GM15510 (cell line): ENCODE results near the gene TFR2.

ENCODE experiments used
- POLR2A ChIP-seq: IDR thresholded peaks from 3 replicates; pipeline ENCODE4 v1.6.1; 2011; ENCODE audit warnings: borderline replicate concordance; ENCODE audit not compliant: insufficient read length; ENCODE audit errors: extremely low read depth

Gene TFR2

DNA sequence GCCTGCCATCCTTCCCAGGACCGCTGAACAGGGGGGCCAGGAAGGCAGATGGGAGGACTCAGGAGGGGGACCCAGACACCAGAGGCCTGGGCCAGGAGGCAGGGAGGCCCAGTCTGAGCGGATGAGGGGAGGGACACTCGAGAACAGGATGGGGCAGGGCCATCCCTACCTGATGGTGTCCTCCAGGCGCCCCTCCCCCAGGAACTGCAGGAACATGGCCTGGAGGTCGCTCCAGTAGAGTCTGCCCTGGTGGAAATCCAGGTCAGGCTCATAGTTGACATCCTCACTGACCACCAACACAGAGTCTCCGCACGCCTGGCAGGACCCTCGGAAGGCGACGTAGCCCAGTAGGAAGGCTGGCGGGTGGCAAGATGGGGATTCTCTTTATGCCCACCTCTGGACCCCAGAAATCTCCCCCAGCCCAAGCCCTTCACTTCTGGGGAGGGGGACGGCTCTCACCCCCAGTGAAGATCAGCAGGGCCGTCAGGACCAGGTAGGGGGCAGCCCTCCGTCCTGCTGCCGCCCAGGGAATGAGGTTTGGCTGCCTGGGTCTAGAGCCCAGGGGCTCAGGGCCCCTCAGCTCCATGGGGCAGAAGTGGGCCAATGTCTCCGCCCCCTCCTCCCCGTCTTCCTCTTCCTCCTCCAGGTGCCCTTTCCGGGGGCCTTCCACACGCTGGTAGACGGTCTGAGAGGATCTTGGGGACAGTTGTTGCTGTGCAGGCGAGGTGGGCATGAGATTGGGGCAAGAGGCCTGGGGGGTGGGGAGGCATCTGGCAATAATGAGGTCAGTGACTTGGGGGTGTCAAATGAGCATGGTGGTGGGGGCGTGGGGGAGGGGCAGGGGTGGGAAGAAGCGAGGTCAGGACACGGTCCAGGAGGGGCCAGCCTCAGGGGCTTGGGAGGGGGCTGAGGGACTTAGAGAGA, 573 bp downstream of the TFR2 start:
- TF ChIP-seq POLR2A = no peak

DNA sequence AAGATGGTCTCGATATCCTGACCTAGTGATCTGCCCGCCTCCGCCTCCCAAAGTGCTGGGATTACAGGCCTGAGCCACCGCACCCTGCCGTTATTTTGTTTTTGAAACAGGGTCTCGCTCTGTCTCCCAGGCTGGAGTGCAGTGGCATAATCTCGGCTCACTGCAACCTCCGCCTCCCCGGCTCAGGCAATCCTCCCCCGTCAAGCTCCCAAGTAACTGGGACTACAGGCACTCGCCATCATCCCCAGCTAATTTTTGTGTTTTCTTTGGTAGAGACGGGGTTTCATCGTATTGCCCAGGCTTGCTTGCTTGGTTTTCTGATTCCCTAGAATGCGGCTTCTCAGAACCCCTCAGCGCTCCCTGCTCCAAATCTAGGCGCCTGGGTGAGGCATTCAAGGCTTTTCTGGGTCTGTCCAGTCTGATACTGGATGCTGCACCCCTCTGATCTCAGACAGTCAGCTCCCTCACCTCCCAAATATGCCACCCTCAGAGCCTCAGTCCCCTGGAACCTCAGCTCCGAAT, 1.3 kb downstream of the TFR2 start:
- TF ChIP-seq POLR2A = no peak

DNA sequence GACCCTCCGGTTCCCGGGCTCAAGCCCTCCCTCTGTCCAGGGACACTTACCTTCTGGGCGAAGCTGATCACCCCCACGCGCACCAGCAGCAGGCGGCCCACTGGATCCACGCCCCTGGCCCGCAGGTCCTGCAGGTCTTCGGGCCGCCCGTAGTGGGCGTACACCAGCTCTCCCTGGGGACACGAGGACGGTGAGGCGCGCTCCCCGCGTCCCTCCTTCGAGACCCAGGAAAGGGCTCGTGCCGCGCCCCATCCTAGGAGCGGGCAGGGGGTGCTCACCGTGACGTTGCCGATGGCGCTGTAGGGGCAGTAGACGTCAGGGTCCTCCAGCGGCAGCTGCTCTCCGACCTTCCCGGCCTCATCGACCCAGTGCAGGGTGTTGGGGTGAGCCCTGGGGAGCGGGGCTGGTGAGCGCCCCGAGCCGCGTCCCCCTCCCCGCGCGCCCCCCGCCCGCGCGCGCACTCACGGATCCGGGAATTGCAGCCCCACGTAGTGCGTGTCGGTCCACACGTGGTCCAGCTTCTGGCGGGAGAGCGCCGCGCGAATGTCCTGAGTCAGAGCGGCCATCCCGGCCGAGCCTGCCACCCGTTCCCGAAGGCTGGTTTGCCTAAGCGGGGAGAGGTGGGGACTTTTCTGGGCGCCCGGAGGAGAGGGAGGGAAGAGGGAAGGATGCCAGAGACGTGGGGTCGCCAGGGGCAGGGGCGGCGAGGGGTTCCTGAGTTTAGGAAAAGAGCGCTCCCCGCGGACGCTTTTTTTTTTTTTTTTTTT, 8.2 kb downstream of the TFR2 start:
- TF ChIP-seq POLR2A = peak; percentile 46

DNA sequence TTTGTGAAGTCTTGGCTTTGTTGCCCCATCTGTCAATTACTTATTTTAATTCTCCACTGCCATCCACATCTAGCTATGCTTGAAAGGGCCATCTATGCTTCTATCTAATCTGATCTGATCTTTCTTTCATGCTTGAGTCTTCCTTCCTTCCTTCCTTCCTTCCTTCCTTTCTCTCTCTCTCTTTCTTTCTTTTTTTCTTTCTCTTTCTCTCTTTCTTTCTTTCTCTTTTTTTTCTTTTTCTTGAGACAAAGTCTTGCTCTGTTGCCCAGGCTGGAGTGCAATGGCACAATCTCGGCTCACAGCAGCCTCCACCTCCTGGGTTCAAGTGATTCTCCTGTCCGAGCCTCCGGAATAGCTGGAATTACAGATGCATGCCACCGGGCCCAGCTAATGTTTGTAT, 11.3 kb downstream of the TFR2 start:
- no peak for TF ChIP-seq POLR2A

DNA sequence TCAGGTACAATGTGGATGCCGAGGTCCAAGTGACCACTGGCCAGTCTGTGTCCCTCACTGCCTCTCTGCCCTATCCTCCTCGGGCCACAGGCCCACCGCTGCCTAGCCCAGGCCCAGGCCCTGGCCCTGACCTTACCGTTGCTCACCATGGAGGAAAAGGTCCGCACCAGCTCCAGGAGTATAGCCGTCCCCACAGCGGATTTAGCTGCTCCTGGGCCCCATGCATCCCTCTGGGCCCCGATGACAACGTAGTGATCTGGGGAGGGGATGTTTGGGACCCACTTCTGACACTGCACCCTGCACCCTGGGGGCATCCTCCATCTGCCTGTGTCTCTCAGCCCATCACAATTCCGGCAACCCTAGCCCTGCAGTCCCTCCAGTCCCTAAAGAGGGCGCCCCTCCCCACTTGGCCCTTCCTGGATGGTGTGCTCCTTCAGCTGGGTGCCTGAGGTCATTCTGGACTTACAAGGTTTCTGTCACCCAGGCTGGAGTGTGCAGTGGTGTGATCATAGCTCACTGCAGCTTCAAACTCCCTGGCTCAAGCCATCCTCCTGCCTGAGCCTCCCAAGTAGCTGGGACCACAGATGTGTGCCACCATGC, 12.1 kb downstream of the TFR2 start:
- TF ChIP-seq POLR2A = no peak

DNA sequence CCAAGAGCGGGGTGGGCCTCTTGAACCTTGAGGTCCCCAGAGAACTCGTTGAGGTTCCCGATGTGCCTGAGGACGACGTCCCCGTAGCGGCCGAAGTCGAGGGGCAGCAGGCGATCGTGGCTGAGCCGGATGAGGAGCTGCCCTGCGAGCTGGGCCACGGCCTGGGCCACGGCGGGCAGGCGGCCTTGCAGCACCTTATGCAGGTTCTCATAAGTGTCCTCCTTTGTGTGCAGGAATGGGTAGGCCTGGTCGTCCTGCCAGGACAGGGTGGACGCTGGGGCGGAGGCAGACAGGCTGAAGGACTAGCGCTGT, 14.2 kb downstream of the TFR2 start:
- no peak for TF ChIP-seq POLR2A

DNA sequence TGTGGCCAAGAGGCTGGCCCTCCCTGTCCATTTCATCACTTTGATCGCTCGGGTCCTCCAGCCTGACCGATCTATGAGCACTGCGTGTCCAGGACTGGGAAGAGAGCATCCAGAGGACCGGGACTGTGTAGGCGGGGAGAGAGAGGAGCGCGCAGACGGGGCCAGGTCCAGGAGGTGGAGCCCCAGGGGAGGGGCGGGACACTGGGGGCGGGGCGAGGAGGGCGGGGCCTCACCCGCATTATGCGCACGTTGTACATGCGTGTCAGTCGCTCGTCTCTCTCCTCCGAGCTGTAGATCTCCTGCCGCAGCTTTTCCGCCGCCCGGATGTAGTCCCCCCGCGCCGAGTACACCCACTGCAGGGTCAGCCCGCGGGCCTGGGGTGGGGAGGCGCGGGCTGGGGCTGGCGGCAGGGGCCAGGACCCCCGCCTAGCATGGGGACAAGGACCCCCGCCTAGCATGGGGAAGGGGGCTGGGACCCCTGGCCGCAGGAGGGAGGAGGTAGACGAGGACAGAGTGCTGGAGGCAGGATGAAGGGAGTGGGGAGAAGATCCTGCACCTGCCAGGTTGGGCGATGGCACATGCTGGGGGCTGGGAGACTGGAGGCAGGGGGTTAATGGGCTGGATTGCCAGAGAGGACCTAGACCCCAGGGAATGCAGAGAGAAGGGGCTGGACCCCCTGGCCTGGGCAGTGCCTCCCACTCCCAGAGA, 14.7 kb downstream of the TFR2 start:
- TF ChIP-seq POLR2A = peak; percentile 59

DNA sequence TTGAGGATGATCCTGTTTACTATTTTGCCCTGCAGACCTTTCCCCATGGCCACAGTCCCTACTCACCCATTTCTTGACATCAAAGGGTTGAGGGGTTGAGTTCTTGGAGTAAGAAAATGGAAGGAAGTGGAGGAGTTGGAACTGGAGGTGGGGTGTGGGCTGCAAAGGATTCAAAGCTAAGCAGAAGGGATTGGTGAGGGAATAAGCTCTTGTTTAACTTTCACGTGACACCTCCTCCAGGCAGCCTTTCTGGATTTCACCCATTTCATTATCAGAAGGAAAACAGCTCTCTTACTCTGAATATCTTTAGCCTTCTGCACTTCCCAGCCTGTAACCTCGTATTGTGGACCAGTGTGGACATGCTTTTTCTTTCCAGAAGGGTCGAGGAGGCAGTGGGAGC, 15.3 kb downstream of the TFR2 start:
- TF ChIP-seq POLR2A = no peak

DNA sequence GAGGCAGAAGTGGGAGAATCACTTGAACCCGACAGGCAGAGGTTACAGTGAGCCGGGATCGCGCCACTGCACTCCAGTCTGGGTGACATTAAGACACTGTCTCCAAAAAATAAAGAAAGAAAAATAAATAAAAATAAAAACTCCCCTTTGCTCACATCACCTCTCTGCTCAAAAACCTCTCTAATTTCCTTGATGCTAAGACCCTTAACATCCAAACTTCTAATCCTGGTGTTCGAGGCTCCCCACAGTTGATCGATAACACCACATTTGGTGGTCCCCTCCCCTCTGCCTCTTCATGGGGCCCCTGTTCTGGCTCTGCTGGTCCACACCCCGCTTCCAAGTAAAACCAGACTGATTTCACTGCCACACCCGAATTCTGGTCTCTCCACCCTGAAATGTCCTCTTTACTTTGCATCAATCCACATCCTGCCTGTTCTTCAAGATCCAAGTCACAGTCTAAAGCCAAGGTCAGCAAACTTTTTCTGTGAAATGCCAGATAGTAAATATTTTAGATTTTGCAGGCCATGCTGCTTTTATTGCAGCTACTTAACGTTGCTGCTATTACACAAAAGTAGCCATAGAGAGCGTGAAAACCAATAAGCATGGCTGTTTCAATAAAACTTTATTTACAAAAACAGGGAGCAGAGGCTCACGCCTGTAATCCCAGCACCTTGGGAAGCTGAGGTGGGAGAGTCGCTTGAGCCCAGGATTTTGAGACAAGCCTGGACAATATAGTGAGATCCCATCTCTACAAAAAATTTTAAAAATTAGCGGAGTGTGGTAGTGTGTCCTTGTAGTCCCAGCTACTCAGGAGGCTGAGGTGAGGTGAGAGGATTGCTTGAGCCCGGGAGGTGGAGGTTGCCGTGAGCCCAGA, 17.2 kb downstream of the TFR2 start:
- TF ChIP-seq POLR2A = no peak

DNA sequence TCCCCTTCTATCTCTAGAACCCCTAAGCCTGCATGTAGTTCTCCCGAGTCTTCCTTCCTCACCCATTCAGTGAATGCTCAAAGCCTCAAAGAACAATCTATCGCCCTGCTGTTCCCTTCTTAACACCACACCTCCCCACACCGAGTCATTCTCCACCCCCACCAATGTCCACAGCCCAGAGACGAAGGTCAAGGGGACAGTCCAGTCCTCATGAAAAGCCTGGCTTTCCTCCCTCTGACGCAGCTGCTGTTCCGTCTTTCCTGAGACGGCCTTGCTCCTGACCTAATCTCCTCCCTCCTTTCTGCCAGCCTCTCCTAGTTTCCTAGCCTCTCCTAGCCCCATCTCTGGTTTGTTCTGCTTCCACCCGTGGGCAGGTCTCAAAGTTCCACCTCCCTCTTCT, 19.8 kb downstream of the TFR2 start:
- TF ChIP-seq POLR2A = no peak

DNA sequence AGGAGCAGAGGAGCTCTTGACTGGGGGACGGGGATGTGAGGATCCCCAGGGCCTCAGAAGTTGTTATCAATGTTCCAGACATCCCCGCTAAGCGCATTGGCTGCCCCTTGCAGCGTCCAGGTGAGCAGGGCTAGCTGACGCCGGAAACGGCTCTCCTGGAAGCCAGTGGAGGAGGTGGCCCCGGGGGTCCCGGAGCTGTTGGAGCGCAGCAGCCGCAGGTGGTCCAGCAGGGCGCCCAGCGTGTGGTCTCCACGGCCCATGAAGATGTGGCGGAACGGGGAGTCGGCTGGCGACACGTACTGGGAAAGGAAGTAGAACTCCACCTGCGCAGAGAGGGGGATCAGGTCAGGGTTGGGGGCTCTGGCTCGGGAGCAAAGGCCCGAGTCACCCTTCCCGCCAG, 20.5 kb downstream of the TFR2 start:
- TF ChIP-seq POLR2A = no peak

DNA sequence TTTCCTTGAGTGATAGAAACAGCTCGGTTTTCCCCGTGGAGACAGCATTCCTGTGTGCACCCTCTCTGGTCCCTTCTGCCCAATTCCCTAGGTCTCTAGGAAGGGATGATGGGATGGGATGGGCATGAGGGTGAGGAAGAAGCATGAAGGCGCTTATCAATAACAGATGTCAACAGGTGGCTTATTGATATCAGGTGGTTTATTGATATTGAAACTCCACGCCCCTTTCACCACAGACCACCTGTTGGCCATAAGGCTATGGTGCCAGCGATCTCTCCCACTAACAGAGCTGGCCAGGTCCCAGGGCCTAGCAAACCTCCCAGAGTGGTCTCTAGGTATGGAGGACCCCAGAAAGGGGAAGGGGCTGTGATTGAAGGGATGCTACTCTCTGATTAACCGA, 21.1 kb downstream of the TFR2 start:
- no peak for TF ChIP-seq POLR2A

DNA sequence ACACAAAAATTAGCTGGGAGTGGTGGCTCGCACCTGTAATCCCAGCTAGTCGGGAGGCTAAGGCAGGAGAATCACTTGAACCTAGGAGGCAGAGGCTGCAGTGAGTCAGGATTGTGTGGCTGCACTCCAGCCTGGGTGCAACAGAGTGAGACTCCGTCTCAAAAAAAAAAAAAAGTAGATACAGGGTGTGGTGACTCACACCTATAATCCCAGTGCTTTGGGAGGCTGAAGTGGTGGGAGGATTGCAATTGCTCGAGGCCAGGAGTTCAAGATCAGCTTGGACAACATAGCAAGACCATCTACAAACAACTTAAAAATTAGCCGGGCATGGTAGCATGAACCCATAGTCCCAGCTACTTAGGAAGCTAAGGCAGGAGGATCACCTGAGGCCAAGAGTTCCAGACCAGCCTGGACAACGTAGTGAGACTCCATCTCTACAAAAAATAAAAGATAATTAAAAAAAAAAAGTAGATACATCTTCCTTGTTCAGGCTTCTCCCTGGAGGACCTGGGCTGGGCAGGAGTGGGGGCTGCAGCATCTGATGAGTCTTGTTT, 27.0 kb downstream of the TFR2 start:
- no peak for TF ChIP-seq POLR2A
